GM18517 (cell line): ENCODE data around the gene LRRC74A.

ENCODE experiments used
- ATAC-seq: cut with Tn5 transposase; IDR thresholded peaks from one replicate; pipeline ENCODE4 v1.9.1; 2021; ENCODE audit warnings: mild to moderate bottlenecking, moderate library complexity; ENCODE audit not compliant: unreplicated experiment

LRRC74A gene

DNA sequence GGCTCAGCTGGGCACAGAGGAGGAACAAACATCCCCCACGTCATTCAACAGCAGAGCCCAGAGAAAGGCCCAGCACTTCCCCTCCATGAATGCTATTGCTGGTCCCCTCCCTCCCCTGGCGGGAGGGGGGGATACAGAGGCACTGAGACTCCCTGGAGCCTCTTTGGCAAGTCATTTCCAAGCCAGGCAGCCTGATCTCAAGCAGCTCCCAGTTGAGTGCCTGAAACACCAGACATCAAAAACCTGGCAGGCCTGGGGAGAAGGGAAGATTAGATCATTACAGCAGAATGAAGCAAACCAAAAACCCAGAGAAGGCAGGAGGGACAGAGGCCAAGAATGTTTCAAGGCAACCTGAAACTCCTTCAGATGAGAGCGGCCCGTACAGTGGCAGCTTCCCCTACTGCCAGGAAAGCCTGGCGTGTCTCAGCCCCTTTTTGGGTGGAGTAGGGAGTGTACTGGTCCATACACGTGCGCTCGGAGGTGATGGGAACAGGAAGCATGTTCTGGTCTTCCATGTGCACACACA, 92.1 kb downstream of the LRRC74A start:
- no peak for ATAC-seq

- no peak for ATAC-seq
Measured at GRCh38 chr14:76918782-76919394, 92.7 kb downstream of the LRRC74A start.
